IPS-NIHi7 (cell line): ENCODE results near the gene C1orf159.
A peak's percentile ranks its signal among the peaks of the same experiment; 100 is the strongest.
"Not testable (repeated sequence)": the region's sequence is repeated elsewhere in the genome, so short reads cannot be mapped to it uniquely, and the experiment has no call there.

ENCODE experiments used
- DNase-seq: peaks from one replicate; pipeline ENCODE4 v3.0.0; 2012; ENCODE audit warnings: mixed read lengths; ENCODE audit errors: extremely low spot score

C1orf159 gene

GRCh38 chr1:1115786-1116700 lies at the start of gene C1orf159:
C1orf159 (minus strand) TSS chr1:1116089; CDS start chr1:1091543, 24,546 bp downstream.
- peak; percentile 98 for DNase-seq

DNA sequence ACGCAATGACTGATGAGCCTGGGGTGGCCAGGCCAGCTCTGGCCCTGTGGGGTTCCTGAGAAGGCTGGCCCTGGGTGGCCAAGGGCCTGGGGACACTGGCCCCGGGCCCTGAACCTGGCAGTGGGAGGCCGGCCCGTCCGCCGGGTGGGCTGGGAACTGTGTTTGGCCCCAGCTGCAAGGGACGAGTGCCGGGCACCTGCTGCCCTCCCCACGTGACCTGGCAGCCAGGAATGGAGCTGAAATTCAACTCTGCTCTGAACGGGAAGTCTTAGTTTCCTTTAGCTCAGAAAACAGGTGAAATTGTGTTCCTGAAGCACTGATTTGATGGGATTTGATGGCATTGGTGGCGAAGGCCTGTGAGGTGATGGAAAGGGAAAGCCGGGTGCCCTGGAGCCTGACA lies 49.6 kb upstream of the C1orf159 start:
- no peak for DNase-seq

DNA sequence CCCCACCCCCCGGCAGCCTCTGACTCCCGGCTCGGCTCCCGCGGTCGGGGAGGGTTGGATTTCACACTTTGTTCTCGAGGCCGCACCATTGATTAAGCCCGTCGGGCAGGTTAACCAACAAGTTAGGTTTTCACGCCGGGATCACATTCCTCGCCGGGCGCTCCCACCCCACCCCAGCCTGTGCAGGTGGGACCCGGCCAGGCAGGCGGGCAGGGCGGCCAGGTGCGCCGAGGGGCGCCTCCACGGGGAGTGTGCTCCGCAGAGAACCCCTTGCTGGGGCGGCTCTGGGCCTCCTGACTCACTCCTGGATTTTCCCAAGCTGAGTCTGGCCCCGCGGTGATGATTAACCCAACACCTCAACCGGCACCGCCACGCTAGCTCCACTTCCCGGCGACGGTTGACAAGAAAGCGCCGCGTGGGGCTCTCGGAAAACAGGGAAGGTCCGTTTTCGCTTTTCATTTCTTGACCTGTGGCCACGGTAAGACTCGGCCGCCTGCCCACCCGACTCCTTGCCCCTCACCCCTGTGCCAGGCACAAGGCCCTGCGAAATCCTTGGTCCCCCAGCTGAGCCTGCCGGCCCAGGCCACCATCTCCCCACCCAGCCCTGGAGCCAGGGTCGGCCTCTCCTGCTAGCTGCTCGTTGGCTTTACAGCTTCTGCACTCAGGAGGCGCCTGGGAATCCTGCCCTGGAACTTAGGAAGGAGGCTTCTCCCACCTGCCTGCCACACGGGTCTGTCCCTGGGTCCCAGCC lies 49.0 kb upstream of the C1orf159 start:
- peak; percentile 61 for DNase-seq

- no peak for DNase-seq
Measured at GRCh38 chr1:1164361-1164700, 48.4 kb upstream of the C1orf159 start.

DNA sequence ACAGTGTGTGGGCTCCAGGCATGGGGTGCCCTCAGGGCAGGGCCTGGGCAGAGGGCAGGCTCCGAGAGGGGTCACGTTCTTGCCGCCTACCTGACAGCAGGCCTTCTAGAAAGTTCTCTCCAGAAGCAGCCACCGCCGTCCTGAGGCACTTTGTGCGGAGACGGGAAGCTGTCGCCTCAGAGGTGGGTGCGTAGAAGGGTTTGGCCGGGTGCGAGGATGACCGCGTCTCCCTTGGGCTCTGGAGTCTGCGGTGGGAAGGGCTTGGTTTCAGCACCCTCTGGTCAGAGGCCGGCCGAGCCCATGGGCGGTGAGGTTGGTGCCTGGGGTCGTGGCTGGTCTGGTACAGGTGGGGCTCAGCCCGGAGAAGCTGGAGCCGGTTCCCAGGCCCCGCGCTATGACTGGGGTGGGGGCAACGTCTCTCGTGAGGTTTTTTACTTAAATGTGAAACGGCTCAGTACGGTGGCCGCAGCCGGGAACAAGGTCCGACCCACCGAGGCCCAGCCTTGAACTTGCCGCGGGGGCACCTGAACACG lies 47.7 kb upstream of the C1orf159 start:
- no peak for DNase-seq

GRCh38 chr1:1162597-1163537 lies 47.0 kb upstream of the C1orf159 start:
- DNase-seq = peak; percentile 69

- no peak for DNase-seq
Measured at GRCh38 chr1:1161683-1162079, 45.8 kb upstream of the C1orf159 start.

DNA sequence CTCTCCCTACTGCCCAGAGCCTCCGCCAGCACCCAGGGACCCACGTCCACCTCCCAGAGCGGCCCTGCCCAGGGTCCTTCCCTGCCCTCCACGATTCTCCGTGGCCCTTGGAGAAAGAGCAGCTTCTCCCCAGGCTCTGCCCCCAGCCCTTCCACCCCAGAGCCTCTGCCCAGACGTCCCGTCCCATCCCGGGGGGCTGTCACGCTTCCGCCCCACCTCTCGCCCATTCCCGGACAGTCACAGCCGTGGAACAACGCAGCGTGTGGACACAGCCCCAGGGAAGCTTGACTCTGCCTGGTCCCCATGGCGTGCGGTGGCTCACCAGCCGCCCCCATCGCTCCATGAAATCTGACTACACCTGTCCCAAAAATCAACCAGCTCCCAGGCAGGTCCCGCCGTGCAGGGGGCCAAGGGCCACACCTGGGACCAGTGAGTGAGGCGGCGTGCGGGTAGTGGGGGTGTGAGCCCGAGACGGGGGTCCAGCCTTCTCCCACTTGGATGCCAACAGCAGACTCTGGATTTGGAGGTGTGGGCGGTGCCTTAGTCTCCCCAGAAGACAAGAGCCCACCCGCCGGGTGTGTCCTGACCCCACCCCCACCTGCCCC lies 45.3 kb upstream of the C1orf159 start:
- DNase-seq = no peak

DNA sequence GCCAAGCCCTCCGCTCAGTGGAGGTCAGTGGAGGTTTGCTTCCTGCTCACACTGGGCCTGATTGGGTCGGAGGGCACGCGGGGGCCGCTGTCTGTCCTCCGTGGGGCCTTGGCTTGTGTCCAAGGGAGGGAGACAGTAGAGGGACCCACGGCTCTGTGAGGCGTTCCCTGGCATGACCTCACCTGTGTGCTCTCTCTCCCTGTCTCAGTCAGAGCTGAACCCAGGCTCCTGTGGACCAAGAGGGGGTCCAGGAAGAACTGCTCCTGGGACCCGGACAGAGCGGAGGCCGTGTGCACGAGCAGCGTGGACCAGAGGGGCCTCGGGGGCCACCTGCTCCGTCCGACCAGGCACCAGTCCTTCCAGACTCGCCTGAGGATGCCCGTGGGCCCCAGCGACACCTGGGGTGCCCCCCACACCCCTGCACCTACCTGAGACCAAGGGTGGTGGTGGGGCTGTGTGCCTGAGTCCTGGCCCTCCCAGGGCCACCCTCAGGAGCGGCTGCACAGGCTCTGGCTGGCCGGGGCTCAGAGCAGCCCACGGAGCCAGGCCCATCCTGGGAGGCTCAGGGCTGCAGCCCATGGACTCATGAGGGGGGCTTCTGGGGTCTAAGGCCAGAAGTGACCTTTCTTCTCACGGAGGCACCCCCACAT lies 44.5 kb upstream of the C1orf159 start:
- no peak for DNase-seq

DNA sequence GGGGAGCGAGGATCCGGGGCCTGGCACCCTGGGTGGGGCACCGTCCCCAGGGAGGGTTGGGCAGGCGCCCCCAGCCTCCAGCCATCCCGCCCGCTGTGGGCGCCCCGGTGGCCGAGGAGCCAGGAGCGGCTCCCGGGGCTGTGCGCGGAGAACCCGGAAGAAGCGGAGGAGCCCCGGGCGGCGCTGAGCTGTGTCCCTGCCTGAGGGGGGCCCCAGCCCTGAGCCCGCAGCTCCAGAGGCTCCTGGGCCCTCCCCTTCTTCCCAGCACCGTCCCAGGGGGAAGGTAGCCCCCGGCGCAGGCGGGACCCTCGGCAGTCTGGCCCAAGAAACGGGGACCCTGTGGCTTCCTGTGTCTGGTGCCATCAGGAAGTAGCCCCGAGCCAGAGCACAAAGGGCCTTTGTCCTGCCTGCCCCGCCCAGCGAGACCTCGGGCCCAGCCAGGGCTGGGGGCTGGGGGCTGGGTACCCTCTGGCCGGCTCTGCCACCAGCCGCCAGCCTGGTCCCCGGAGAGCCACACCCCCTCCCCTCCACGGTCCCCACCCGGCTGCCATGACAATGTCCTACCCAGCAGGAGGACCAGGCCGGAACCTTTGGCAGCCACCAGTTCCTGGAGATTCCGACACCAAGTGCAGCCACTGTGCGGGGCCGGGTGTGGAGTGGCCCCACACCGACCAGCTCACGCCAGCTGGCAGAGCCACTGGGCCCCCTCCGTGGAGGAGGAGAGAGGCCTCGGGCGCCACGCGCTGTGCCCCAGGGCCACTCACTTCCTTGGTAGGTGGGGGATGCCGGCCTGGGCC lies 42.2 kb upstream of the C1orf159 start:
- peak; percentile 56 for DNase-seq

GRCh38 chr1:1157426-1157913 lies 41.6 kb upstream of the C1orf159 start:
- DNase-seq = peak; percentile 90

DNA sequence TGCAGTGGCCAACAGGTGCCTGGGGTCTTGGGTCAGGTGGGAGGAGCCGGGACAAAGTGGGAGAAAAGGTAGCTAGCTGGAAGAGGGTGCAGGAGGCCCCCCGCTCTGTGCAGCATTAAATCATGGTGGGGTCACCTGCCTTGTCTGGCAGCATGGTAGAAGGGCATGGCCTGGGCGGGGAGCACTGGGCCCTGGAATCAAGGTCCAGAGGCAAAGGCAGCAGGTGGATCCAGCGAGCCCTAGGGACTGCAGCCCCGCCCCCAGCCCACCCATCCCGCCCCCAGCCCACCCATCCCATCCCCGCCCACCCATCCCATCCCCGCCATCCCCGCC lies 41.1 kb upstream of the C1orf159 start:
- DNase-seq = no peak

DNA sequence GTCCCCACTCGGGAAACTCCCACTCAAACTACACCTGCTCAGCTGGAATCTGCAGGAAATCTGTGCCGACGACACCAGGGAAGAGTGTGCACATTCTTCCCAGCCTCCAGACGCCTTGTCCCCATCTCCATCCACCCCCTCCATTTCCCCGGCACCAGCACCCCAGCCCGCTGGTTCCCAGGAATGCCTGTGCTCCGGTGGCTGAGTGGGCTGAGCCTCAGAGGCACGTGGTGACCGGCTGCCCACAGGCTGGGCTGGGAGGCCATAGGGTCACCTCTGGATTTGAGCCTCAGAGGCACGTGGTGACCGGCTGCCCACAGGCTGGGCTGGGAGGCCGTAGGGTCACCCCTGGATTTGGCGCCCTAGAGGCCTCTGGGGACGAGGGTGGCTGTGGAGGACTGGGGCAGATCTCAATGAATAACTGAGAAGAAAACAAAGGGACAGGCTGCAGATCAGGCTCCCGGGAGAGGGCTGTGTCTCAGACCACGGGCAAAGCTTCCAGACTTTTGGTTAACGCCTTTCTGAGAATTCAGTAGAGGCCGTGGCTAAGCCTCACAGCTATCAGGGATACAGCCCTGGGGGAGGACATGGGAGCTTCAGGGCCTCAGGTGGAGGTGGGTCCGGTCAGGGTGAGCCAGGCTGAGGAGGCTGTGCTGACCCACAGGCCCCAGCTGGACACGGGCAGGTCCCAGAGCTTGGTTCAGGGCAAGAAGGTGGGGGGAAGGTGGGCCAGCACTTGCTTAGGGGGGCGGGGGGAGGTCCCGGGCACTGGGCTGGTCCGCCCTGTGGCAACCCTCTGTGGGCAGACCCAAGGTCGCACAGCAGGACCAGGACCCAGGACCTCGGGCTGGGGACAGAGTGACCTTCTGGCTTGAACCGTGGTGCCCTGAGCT lies 40.5 kb upstream of the C1orf159 start:
- DNase-seq = no peak

DNA sequence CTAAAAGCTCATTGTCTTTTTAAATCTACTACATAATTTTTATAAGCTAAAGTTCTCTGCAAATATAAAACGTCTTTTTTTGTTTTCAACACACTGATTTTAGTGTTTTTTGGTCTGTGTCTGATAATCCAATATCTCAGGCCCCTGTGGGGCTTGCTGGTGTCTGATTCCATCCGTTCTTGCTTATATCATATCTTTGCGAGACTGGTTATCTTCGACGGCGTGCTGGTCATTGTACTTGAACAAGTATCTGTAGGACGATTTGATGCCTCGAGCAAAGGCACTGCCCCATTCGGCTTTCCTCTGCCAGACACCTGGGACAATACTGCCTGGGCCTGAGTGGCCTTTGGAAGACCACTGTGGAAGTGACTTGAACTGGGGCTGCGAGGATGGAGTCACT lies 39.4 kb upstream of the C1orf159 start:
- no peak for DNase-seq

DNA sequence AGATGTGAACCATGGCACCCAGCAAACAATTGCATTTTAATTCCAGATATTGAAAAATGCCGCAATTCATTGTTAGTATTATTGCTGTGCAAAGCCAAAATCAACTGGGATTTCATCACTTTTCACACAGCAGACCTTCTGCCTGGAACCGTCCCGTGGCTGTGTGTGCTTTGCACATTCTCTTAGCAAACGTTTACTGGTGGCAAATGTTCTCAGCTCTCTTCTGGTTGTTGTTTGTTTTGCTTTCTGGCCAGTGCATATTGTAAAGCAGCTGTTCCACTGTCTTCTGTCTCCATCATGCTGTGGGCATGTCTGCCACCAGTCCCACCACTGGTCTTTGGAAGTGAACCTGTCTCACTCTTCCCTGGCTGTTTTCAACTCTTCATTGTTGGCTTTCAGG lies 38.0 kb upstream of the C1orf159 start:
- DNase-seq = no peak

DNA sequence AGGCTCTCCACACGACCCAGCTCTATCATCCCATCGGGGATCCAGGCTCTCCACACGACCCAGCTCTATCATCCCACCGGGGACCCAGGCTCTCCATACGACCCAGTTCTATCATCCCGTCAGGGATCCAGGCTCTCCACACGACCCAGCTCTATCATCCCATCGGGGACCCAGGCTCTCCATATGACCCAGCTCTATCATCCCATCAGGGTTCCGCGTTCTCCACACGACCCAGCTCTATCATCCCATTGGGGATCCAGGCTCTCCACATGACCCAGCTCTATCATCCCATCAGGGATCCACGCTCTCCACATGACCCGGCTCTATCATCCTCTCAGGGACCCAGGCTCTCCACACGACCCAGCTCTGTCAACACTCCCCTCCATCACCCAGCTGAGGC lies 37.3 kb upstream of the C1orf159 start:
- not testable (repeated sequence) for DNase-seq

GRCh38 chr1:1152431-1152830 lies 36.5 kb upstream of the C1orf159 start:
- DNase-seq = not testable (repeated sequence)

GRCh38 chr1:1151306-1151705 lies 35.4 kb upstream of the C1orf159 start:
- no peak for DNase-seq

GRCh38 chr1:1150100-1150499 lies 34.2 kb upstream of the C1orf159 start:
- no peak for DNase-seq
